Right lobe of liver (tissue), 6 donors: ENCODE data around the gene CACNA1C. TPM values are rescaled to one million over a fixed set of nuclear protein-coding genes. Genes with fewer than 3 reads are reported as not detected.

Source experiments
- ATAC-seq, 4 donors: fragments of 200-7000 bp; cut with Tn5 transposase; one replicate each; pipeline ENCODE4 v1.9.1; 2020; ENCODE audit warnings: mild to moderate bottlenecking in 4 of 4, moderate library complexity in 4 of 4
- DNase-seq, 3 donors: peaks; one replicate each; pipeline ENCODE4 v3.0.0-alpha.2; 2020
- H3K27ac ChIP-seq, 3 donors: fragments of 200-600 bp; one replicate each; pipeline ENCODE4 v1.8.0; 2022
- H3K27me3 ChIP-seq, 2 donors: fragments of 200-600 bp; one replicate each; pipeline ENCODE4 v1.8.0; 2022
- H3K36me3 ChIP-seq, 4 donors: fragments of 200-600 bp; sonication (generic) in 1 of 4; one replicate each; pipeline versions ENCODE4 v1.5.1 to v1.8.0; 2017 to 2022; ENCODE audit warnings: control low read depth in 1 of 4
- H3K4me1 ChIP-seq, 4 donors: fragments of 200-600 bp; sonication (generic) in 1 of 4; one replicate each; pipeline versions ENCODE4 v1.5.1 to v1.8.0; 2017 to 2022; ENCODE audit warnings: control low read depth in 1 of 4
- H3K4me3 ChIP-seq, 3 donors: fragments of 200-600 bp; one replicate each; pipeline ENCODE4 v1.8.0; 2022
- H3K9me3 ChIP-seq, 4 donors: fragments of 200-600 bp; sonication (generic) in 1 of 4; one replicate each; pipeline versions ENCODE4 v1.5.1 to v1.8.0; 2017 to 2022; ENCODE audit warnings: control low read depth in 1 of 4
- CTCF ChIP-seq, 4 donors: fragments of 200-600 bp in 3 of 4; fragments of 450-650 bp in 1 of 4; IDR thresholded peaks; one replicate each; pipeline versions ENCODE4 v1.5.1 to v1.8.0; 2016 to 2022; ENCODE audit warnings: antibody characterized with exemption in 4 of 4, mild to moderate bottlenecking in 2 of 4
- POLR2A ChIP-seq: fragments of 450-650 bp; IDR thresholded peaks from one replicate; pipeline ENCODE4 v1.6.1; 2017; ENCODE audit warnings: antibody characterized with exemption, mild to moderate bottlenecking
- WGBS: methylation state at CpG from one replicate; pipeline ENCODE4 v1.1.6; 2018; ENCODE audit warnings: low coverage, low lambda C conversion rate; ENCODE audit not compliant: insufficient coverage; ENCODE audit errors: missing lambda C conversion rate; 5-methylcytosine and 5-hydroxymethylcytosine counted together
- intact Hi-C, 2 donors: fragments of 100-400 bp; cut with DNase I; formaldehyde crosslinking; loops; one replicate each; pipeline versions ENCODE4 v1.11.2 to v1.14.1; 2022
- total RNA-seq, 6 experiments: library from RNA; depleted of rRNA in 2 of 6; stranded (reverse); fragments of >200 nt in 2 of 6; fragmentation: NEBNext Ultra II Directional in 3 of 6; extraction: Animal tissue kit (Norgen Biotek cat#: 25700) in 3 of 6; gene quantifications; one replicate each; pipeline versions ENCODE4 v1.1.0 to v1.2.4, GENCODE V29; 2016 to 2023
- donor health status: DM: no; HTN: yes; CAD: no.
- donor health status: DM: no; HTN: no; CAD: no.
- donor health status: DM: no; HTN: no; CAD: no.
- donor health status: DM: no; HTN: yes; CAD: no.
- donor health status: DM: no; HTN: yes; CAD: no.

CACNA1C gene
- total RNA-seq, 6 experiments from 2014 or later: 0.18 to 1.0 (median 0.57) TPM

GRCh38 chr12:2652011-2652400 is 599.2 kb downstream of the CACNA1C start:
- ATAC-seq (no peak), DNase-seq (peak in 1 of 3 donors; percentile 26)
- H3K4me1 ChIP-seq: no peaks in the 10 kb centered on the region
- no peak overlapping the region for H3K4me3 ChIP-seq
- 87% methylated on average over 3 of the region's 14 CpGs for WGBS
- no peak for TF ChIP-seq CTCF (IDR thresholded peaks at IDR 0.05)
- no peak for TF ChIP-seq POLR2A
- H3K27ac ChIP-seq: no peak overlapping the region
- H3K9me3 ChIP-seq: no peaks in the 10 kb centered on the region
- H3K27me3 ChIP-seq: no peaks in the 10 kb centered on the region
- no peaks in the 10 kb centered on the region for H3K36me3 ChIP-seq
- intact Hi-C loops: no loop called here

GRCh38 chr12:2652401-2653081 is 599.8 kb downstream of the CACNA1C start:
- Histone ChIP-seq H3K9me3 (no peaks in the 10 kb centered on the region), H3K36me3 (no peaks in the 10 kb centered on the region), H3K4me1 (no peaks in the 10 kb centered on the region), H3K27ac (no peak overlapping the region), H3K27me3 (no peaks in the 10 kb centered on the region), H3K4me3 (no peak overlapping the region)
- peak in 1 of 3 donors; percentile 31 for DNase-seq
- intact Hi-C loops: no loop called here
- no peak for TF ChIP-seq POLR2A
- TF ChIP-seq CTCF (IDR thresholded peaks at IDR 0.05): no peak
- no peak for ATAC-seq
- WGBS: no CpG with 5 or more reads among the region's 33 CpGs

GRCh38 chr12:2653461-2653965 is 600.7 kb downstream of the CACNA1C start:
- 78% methylated on average over 15 of the region's 22 CpGs for WGBS
- H3K36me3 ChIP-seq: no peaks in the 10 kb centered on the region

GRCh38 chr12:2654311-2654710 is 601.5 kb downstream of the CACNA1C start:
- H3K4me3 ChIP-seq: no peak overlapping the region
- H3K9me3 ChIP-seq: peaks cover 0 to 2% (median 0%) of the 10 kb centered on the region in 4 donors
- TF ChIP-seq CTCF (IDR thresholded peaks at IDR 0.05) (no peak), POLR2A (no peak)
- WGBS: 63% methylated on average over 4 of the region's 8 CpGs
- ATAC-seq (no peak), DNase-seq (peak in 1 of 3 donors; percentile 39)
- H3K27ac ChIP-seq: no peak overlapping the region
- no peaks in the 10 kb centered on the region for H3K4me1 ChIP-seq
- H3K27me3 ChIP-seq: no peaks in the 10 kb centered on the region
- no peaks in the 10 kb centered on the region for H3K36me3 ChIP-seq
- intact Hi-C loops: no loop called here

More at GRCh38 chr12:2653461-2653965, 600.7 kb downstream of the CACNA1C start:
- peak in 1 of 3 donors; percentile 25 for DNase-seq
- H3K27me3 ChIP-seq: no peaks in the 10 kb centered on the region
- intact Hi-C loops: no loop called here
- H3K9me3 ChIP-seq: peaks cover 0 to 2% (median 0%) of the 10 kb centered on the region in 4 donors
- TF ChIP-seq POLR2A (no peak), CTCF (IDR thresholded peaks at IDR 0.05) (no peak)
- H3K27ac ChIP-seq: no peak overlapping the region
- H3K4me3 ChIP-seq: no peak overlapping the region
- no peaks in the 10 kb centered on the region for H3K4me1 ChIP-seq
- no peak for ATAC-seq
